NCI-H128 (cell line): ENCODE data around the gene CDKN2AIPNL.

Experiments
- DNase-seq: peaks from one replicate; lab custom pipeline; 2025; ENCODE audit not compliant: unreplicated experiment; lab: John Stamatoyannopoulos, UW

Gene CDKN2AIPNL, protein sequence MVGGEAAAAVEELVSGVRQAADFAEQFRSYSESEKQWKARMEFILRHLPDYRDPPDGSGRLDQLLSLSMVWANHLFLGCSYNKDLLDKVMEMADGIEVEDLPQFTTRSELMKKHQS

DNA sequence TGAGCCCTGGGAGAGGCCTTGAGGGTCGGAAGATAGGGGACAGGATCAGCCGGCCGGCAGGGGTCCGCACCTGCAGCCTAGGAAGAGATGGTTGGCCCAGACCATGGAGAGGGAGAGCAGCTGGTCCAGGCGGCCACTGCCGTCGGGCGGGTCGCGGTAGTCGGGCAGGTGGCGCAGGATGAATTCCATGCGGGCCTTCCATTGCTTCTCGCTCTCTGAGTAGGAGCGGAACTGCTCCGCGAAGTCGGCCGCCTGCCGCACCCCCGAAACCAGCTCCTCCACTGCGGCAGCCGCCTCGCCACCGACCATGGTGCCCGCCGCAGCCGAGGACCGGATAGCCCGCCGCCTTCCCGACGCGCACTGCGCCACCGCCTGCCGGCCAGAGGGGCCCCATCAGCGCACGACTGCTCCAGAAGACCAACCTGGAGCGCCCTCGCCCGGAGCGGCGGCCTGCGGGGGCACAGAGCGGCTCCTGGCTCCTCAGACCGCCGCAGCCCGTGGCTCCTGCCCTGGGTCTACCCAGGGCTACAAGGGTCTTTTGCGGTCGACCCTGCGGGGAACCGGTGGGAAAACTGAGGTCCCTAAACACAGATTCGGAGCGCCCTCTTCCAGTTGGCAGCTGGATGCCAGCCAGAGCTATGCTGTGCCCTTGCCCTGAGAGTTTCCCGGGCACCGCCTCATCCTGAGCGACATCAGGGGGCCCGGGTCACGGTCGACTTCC, at the start of gene CDKN2AIPNL:
Gene CDKN2AIPNL (minus strand): TSS at position 336 of the 721 bp plus-strand sequence. CDS start 27 bp downstream, at position 309.
- peak; percentile 51 for DNase-seq

DNA sequence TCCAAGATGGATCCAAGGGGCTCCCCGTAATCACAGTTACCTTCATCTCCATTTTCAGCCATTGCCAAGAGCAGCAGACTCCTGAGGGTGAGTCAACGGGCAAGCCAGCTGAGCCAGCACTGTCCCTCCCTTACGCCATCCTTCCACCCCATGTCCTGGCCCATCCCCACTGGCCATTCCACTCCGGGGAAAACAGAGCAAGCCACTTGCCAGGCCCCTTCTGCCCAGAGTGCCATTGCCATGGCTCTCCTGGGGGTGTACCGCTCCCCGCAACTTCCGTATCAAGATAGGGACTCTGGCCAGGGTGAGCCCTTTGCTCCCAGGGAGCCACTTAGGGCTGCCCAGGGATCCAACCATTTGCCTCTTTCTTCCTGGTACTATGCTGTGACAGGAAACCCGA, 48.9 kb upstream of the CDKN2AIPNL start:
- DNase-seq, result no peak

DNA sequence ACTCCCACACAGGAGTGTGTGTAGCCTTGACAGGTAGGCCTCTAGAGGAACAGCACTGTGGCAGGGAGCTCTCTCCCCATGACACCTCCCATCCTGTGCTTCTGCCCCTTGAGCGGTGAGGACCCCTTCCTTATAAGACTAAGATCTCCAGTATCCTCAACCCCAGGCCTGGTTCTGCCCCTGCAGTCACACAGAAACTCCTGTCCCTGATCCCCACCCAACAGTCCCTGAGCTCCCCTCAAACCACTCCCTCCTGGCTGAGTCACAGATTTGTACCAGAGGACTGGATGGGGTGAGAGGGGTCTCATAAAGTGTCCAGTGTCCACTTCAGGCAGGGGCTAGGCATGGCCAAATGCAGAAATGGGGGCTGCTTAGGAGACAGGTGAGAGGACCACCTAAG, 47.8 kb upstream of the CDKN2AIPNL start:
- DNase-seq, result no peak

DNA sequence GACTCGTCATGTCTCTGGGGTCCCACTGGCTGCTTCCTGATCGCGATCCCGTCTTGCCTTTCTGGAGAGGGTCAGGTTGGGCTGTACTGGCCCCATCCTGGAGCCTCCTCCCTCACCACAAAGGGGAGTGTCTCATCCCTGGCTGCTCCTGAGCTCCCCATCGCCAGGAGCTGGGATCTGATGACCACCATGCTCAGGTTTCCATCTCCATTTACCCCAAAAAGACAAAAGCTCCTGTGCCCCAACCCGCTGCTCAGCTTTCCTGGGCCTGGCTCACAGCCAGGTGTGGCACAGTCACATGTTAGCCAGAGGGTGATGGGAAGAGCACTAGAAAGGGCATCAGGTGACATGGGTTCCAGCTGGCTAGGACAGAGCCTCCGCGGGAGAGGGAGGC, 47.3 kb upstream of the CDKN2AIPNL start:
- DNase-seq, result no peak

DNA sequence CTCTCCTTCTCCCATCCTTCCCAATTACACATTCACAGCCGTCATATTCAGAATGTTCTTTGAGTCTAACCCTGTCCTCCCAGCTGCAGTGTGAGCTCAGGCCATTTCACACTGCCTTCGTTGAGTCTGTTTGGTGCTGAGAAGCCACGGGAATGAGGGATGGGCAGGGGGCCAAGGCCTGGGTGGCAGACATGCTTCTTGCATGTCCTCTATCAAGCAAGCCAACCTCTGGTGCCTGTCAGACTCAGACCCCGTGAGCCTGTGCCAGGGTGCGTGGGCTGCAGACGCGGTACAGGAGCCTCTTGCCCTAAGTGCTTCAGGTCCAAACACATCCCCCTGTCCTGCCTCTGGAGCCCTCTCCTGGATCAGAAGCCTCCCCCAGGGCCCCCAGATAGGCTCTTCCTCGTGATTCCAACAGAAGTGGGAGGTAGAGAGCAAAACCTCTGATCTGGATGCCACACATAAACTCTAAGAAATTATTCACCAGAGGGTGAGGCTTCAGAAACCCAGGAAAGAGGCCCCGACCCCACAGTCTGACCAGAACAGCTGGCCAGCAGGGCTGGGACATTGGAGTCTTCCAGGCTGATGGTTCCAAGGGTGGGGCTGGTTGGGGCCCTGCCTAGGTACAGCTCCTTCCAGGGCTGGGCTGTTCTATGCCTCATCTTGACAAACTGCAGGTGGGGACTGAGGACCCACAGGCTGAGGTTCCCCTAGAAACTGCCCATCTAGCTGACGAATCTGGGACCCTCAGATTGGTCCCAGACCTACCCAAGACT, 46.7 kb upstream of the CDKN2AIPNL start:
- DNase-seq, result no peak

DNA sequence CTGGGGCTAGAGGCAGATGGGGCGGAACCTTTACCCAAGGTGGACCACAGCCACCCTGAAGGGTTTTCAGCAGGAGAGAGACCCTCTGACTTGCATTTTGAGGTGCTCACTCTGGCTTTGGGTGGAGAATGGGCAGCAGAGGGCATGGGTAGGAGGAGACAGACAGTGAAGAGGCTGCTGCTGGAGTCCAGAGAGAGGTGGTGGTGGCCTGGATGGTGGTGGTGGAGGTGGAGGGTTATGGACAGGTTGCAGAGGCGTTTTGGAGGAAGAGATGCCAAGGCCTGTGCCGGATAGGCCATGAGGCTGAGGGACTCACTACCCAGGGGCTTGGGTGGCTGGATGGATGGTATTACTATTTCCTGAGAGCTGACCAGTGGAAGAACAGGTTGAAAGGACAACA, 46.1 kb upstream of the CDKN2AIPNL start:
- DNase-seq, result no peak

DNA sequence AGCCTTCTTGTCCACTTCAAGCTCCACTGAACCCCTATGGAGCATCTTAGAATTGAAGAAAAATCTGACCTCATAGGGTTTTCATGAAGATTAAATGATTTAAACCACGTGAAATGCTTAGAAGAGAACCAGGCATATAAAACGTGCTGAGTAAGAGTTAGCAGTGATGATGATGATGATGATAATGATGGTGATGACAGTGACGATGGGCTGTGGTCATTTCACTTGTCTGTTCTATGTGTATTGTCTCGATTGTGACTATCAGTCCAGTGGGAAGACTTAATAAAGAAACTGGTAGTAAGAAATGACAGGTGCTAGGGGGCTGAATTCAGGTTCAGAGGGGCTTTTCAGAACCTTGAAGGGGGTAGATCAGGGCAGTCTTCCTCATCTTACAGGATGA, 45.1 kb upstream of the CDKN2AIPNL start:
- no peak for DNase-seq

DNA sequence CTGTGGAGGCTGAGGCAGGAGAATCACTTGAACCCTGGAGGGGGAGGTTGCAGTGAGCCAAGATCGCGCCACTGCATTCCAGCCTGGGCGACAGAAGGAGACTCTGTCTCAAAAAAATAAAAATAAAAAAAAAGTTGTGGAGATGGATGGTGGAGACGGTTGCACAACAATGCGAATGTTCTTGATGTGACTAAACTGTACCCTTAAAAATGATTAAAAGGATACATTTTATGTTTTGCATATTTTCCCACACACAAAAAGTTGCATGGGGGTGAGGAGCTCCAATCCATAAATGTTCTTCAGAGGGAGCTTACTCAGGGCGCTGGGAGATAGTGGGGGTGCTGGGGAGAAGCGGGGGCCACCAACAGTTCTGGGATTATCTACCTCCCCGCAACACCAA, 43.8 kb upstream of the CDKN2AIPNL start:
- no peak for DNase-seq

DNA sequence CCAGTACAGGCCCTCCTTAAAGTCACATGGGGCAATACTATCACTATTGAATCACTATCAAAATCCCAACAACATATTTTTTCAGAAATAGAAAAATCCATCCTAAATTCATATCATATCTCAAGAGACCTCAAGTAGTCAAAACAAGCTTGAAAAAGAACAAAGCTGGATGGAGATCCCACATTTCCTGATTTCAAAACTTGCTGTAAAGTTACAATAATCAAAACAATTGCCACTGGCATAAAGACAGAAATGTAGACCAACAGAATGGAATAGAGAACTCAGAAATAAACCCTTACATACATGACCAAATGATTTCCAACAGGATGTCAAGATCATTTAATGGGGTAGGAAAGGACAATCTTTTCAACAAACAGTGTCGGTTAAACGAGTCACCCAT, 41.3 kb upstream of the CDKN2AIPNL start:
- DNase-seq, result no peak

DNA sequence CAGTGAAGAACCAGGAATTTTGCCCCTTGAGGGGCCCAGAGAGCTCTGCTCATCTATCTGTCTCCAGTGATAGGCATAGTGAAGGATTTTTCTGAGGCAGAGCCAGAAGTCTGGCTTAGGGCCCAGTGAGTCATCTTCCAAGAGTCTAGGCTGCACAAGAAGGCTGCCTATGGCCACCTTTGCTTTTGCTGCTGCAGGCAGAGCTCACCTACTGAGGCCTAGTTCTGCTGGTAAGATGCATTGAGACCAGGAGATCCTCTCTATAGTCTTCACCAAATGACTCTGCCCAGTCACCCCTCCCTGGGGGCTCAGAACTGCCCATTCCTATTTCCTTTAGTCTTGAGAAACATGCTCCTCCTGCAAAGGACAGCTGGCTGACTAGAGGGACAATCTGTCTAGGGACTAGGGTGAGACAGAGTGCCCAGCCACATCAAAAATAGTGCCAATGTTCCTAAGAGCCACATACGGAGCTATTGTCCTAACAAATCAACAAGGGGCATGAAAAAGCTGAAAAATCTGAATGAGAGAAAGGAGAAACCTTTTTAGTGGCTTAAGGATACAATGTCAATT, 40.3 kb upstream of the CDKN2AIPNL start:
- no peak for DNase-seq

DNA sequence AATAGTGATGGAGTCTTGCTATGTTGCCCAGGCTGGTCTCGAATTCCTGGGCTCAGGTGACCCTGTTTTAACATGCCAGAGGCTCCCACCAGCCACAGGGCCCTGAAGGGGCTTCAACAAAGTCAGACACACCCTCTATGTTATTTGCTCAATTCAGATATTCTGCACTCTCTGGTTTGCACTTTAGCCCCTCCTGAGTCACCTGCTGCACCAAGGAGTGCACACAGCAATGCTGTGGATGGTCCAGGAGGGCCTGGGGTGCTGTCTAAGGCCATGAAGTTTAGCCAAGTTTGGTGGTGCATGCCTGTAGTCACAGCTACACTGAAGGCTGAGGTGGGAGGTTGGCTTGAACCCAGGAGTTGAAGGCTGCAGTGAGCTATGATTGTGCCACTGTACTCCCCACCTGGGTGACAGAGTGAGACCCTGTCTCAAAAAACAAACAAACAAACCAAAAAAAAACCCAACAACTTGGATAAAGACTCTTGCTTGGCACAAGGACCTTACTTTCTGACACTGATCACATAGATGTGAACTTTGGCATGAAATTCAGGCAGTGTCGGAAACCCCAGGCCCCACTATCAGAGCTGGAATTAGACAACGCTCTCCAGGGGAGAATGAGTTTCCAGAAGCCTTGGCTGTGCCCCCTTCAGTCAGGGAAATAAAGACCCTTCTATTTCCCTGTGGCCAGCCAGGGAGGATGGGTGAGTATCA, 39.7 kb upstream of the CDKN2AIPNL start:
- DNase-seq, result no peak

DNA sequence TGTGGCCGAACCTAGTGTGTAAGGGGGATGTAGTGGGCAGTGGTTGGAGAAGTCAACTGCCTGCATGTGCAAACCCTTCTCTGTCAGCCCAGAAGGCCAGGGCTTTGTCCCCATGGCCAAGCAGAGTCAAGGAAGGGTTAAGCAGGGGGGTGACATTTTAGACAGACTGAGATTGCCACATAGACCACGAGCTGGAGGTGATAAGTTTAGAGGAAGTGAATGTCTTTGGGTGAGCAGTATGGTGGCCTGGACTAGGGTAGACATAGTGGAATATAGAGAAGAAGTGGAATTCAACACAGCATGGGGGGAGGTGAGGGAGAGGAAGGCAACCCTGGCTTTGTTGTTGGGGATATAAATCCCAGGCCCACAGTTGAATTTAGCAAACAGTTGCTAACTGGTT, 38.7 kb upstream of the CDKN2AIPNL start:
- DNase-seq, result no peak

DNA sequence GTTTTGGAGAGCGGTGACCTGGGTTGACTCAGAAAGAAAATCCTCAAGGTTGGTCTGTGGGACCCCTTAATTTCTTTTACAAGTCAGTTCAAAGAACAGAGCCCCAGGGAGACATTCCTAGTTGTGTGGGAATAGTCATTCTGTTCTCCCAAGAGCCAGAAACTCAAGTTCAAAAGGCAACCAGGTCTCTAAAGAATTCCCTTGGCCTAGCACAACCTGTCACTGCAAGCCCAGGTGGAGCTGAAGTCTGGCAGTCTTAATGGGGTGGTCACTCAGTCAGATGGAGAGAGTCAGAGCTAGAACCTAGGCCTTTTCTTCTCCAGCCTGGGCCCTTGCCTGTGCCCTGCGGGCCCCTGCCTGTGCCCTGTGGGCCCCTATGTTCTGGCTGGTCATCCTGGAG, 37.5 kb upstream of the CDKN2AIPNL start:
- DNase-seq, result no peak

DNA sequence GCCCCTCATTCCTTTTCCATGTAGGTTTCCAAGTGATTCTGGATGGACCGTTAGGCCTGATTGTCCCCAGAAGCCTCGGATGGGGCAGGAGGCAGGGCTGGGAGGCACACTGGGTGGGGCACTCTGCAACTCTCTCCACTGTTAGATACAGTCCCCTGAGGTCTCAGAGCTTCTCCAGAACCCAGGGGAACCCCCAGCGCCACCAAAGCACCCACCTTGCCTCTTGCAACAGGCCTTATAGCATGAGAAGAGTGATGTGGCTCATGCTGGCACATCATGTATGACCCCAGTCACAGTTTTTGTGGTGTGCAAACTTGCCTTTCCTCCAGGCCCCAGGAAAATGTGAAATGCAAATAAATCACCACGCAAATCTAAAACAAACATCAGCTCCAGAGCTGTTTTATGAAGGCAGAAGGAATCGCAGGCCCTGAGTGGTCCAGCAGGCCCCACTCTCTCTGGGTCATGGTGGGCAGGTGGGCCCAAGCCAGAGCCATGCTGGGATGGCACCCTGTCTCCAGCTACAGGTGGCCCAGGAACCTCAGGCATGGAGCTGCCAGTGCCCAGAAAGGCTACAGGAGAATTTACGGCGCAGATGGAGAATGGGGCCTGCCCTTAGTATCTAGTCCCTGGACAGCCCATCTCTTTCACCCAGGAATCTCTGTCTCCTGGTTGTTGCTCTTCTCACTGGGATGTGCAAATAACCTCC, 36.3 kb upstream of the CDKN2AIPNL start:
- no peak for DNase-seq

DNA sequence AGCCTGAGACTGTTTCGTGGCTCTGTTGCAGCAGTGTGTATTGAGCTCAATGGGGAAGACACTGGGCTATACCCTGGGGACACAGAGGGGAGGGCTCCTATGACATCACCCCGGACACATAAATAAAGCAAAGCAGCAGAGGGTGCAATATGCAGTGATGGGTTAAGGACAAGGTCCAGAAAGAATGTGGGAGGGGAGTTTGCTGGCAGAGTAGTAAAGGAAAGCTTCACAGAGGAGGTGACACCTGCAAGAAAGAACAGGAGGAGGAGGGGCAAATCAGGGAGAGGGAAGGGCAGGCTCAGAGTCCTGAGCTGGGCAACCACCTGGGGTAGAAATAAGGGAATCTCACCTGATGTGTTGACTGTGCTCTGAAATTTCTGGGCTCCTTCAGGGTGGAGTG, 35.3 kb upstream of the CDKN2AIPNL start:
- DNase-seq, result no peak

DNA sequence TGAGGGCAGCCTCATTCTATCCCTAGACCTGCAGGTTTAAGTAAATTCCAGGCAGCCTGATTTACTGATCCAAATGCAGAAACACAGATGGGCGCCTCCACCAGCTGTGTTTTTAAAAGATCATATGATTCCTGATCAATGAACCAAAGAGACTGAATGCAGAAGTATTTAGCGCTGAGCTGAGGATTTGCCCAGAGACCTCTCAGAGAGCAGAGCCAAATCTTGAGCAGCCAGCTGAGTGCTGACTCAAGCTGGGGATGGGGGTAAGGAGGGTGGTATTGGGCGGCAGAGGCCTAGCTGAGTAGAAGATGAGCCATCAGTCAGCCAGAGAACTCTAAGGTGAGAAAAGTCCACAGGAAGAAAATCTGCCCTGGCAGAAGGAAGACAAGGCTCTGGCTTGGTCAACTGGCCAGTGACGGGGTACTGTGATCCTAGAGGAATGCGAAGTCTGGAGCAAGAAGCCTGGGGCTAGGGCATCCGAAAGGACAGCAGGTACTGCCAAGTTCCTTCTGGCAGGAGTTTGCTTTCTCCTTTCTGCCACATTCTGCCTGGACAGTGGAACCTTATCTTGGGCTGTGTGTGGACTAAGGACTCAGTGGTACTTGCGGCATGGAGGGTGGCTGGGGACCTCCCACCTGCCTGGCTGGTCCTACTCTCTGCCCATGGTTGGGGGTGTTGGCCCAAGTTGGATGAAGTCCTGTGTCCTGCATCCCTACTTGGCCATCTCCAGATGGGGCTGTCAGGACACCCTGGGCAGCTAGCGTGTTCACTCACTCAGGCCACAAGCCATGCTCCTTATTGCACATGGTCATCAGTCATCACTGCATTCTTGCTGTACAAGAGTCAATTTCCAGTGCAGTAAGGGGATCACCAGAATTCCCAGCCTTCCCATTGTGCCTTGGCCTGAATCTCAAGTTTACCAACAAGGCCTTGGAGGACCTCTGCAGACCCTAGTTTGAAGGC, 34.5 kb upstream of the CDKN2AIPNL start:
- DNase-seq, result no peak

DNA sequence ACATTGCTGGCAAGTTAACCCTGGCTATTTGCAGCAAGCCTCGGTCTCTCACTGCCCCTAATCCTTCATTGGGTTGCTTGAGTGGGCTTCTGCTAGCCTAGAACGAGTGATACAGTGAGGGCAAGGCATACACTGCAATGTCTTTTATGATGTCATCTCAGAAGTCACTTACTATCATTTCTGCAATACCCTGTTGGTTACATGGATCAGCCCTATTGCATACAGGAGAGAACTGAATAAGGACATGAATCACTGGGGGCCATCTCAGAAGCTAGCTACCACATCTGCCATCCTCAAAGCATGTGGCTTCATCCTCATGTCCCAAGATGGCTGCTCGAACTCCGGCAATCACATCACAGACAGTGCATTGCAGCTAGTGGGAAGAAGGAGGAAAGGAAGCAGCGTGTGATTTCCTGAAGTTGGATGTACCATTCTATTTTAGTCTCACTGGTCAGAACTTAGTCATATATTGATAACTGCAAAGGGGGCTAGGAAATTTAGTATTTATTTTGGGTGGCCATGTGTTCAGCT, 33.3 kb upstream of the CDKN2AIPNL start:
- no peak for DNase-seq

DNA sequence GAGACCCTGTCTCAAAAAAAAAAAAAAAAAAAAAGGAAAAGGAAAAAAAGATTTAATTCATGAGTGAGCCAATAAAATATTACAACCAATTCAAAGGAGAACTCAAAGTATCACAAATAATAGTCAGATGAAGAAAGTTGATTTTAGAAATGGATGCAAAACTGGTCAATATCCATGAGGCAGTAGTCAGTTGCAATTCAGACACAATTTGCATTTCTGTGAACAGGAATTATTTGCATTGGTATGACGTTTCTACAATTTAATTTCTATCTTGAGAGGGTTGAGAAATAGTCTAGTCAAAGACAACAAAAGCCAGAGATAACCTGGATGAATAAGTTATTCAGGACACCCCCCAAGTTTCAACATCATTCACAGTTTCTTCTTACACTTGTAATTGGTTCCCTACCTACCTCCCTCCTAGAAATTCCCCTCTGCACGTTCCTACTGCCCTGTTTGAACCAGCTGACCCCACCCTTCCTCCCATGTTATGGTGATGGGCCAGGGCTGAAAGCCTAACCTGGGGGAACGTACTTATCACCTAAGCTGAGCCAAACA, 28.6 kb upstream of the CDKN2AIPNL start:
- DNase-seq, result no peak

DNA sequence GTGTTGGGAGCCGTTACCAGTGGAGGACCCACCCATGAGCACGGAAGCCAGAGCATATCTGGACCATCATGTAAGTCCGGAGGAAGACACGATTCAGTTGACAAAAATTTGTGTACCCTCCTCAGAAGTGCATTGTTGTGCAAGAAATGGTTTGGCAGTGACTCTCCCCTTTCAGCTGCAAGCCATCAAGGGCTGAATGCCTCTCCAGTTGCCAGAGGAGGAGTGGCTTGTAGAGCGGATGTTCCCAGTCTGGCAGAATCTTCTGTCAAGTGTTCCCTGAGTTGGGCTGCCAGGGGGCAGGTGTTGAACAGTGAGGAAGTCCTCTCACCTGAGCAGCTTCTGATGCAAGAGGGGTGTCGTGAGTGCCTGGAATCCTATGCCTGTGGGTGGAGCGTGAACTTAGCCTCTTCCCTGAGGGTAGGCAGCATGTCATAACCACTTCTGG, 27.6 kb upstream of the CDKN2AIPNL start:
- DNase-seq, result peak; percentile 57
